GM19238 (cell line): ENCODE results near the gene SLC2A3.
"Not testable (repeated sequence)": the region's sequence is repeated elsewhere in the genome, so short reads cannot be mapped to it uniquely, and the experiment has no call there.

Experiments
- DNase-seq: peaks from one replicate; pipeline ENCODE4 v3.0.0; 2011; ENCODE audit warnings: low spot score; ENCODE audit not compliant: insufficient read length

SLC2A3 gene

GRCh38 chr12:7935590-7936581 lies at the start of gene SLC2A3:
TSS of gene SLC2A3 (minus strand) at chr12:7936187. CDS start at chr12:7936034, 153 bp downstream.
- DNase-seq: peak; percentile 44

GRCh38 chr12:7984900-7985299 lies 48.9 kb upstream of the SLC2A3 start:
- no peak for DNase-seq

DNA sequence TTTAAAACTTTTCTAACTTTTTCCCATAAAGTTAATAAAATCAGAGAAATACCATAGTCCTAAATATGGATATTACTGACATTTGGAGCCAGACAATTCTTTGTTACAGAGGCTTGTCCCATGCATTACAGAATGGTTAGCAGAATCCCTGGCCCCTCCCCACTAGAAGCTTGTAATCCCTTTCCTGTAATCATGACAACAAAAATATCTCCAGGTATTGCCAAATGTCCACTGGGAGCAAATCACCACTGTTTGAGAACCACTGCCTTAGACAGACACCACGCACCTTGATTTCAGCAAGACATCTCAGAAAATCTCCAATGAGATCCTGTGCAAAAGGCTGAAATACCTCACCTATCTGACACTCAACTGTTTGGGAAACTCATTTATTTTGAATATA lies 47.5 kb upstream of the SLC2A3 start:
- not testable (repeated sequence) for DNase-seq

- DNase-seq: not testable (repeated sequence)
These were observed 47.0 kb upstream of the SLC2A3 start for GRCh38 chr12:7983019-7983418.

DNA sequence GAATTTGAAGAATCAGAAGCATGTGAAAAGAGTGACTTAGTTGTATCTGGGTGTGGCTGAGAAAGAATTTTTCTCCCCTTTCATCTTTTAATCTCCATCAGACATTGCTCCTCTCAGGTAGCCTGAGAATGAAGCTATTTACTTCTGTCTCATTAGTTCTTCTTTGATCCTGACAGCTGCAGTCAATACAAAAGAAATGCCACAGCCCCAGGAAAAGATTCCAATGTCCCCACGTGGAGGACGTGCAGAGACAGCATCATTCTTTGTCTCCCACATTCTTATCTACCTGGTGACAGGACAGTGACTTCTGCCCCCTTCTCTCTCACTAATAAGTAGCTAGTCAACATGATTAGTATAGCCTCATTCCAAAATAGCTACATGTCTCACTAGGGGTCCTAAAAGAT lies 46.3 kb upstream of the SLC2A3 start:
- not testable (repeated sequence) for DNase-seq

DNA sequence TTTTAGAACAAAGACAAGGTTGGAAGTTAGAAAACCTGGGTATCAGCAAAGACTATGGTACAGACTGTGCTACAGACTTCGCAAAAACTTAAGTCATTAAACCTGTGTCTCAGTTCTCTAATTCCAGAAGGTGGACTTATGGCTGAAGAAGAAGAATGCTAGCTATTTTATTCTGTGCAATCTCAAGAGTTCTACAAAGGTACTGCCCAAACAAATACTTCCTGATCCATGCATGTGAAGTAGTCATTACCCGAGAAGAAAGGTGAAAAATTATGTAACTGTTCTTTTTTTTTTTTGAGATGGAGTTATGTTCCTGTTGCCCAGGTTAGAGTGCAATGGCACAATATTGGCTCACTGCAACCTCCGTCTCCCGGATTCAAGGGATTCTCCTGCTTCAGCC lies 45.5 kb upstream of the SLC2A3 start:
- no peak for DNase-seq

GRCh38 chr12:7977351-7978124 lies 41.6 kb upstream of the SLC2A3 start:
- DNase-seq: not testable (repeated sequence)

GRCh38 chr12:7973457-7973825 lies 37.5 kb upstream of the SLC2A3 start:
- no peak for DNase-seq

GRCh38 chr12:7972734-7973456 lies 36.9 kb upstream of the SLC2A3 start:
- DNase-seq: no peak

DNA sequence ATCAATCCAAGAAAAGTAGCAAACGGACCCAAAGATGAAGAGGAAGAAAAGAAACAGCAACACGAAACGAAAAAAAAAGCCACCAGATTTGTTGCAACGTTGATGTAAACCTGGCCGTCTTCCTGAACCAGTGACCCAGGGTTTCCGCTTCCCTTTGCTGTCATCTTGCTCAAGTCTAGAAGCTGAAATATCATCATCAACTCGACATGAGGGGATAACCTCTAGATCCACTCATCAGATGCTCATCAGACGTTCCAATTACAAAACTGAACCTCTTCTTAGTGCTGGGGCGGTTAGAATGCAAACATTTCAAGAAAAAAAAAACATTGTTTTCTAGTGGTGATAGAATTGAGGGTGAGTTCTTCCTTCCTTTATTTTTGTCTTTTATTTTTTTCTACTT lies 36.3 kb upstream of the SLC2A3 start:
- DNase-seq: not testable (repeated sequence)

GRCh38 chr12:7971765-7972164 lies 35.8 kb upstream of the SLC2A3 start:
- not testable (repeated sequence) for DNase-seq

DNA sequence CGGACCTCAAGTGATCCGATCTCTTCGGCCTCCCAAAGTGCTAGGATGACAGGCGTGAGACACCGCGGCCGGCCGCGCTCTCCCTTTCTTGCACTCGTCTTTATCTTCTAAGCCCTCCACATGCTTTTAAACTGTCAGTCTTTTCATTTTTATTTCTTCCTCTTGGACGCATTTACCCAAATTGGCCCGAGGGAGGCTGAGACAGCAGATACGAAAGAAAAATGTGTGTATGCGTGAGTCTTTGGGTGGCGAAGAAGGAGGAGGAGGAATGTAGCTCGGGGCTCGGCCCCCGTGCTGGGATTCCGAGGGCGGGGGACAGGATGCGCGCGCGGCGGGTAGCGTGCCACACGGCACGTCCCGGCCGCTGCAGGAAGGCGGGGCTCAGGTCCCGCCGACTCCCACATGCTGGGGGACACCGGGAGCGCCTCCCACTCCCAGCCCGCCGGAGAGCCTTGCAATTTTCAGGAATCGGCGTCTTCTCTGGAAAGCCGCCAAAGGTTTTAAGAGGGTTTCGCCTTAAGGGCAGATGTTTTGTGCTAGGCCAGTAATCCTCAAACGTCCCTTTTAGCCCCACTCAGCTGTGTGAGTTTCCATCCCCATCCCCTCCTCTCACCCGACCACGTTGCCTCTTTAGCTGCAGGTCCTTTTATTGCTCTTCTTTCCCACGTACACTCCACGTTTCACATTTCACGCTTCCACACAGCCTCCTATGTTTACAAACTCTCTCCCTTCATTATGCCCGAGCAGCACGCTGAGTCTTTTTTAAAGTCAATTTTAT lies 34.7 kb upstream of the SLC2A3 start:
- DNase-seq: peak; percentile 63

GRCh38 chr12:7966563-7966962 lies 30.6 kb upstream of the SLC2A3 start:
- DNase-seq: no peak

- DNase-seq: not testable (repeated sequence)
These were observed 28.7 kb upstream of the SLC2A3 start for GRCh38 chr12:7964669-7965068.

- no peak for DNase-seq
These were observed 25.6 kb upstream of the SLC2A3 start for GRCh38 chr12:7961395-7962178.

DNA sequence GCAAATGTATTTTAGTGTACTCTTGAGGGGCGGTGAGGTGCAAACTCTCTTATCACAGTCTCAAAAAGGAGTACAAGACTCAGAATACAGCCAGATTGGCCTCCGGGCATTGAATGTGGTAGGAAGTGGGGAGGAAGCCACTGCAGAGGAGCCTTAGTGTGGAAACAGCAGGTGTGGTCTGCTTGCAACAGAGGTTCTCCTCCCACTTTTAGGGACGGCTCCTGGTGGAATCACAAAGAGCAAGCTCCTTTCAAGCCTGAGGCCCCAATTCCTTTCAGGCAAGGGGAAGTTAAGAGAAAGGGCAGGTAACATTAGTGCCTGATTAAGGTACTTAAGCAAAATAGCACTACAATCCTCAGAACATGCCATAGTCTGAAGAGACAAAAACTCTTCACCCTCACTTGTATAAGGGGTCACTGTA lies 23.7 kb upstream of the SLC2A3 start:
- DNase-seq: peak; percentile 23

- no peak for DNase-seq
These were observed 23.3 kb upstream of the SLC2A3 start for GRCh38 chr12:7959278-7959677.

- DNase-seq: not testable (repeated sequence)
These were observed 18.9 kb upstream of the SLC2A3 start for GRCh38 chr12:7954877-7955276.

DNA sequence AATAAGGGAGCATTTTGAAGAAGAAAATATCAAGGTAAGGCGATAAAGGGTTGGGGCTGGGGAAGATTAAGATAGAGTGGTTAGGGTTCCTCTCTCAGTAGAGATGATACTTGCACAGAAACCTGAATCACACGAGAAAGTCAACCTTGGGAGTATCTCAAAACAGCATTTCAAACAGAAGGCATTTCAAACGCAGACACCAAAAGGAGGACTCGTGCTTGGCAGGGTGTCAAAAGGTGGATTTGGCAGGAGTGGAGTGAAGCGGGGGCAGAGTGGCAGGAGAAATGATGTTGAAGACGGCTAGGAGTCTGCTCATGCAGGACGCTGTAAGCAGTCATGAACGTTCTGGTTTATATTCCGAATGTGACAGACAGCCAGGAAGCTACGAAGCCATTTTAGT lies 18.4 kb upstream of the SLC2A3 start:
- DNase-seq: not testable (repeated sequence)

GRCh38 chr12:7953912-7954311 lies 17.9 kb upstream of the SLC2A3 start:
- DNase-seq: not testable (repeated sequence)
